HG02642 (cell line): Measurements from ENCODE around the gene IQCB1.
"Not testable (repeated sequence)": the region's sequence is repeated elsewhere in the genome, so short reads cannot be mapped to it uniquely, and the experiment has no call there.

Experiments
- ATAC-seq: cut with Tn5 transposase; IDR thresholded peaks from one replicate; pipeline ENCODE4 v1.9.1; 2021; ENCODE audit warnings: mild to moderate bottlenecking; ENCODE audit not compliant: unreplicated experiment, poor library complexity

The IQCB1 gene

DNA sequence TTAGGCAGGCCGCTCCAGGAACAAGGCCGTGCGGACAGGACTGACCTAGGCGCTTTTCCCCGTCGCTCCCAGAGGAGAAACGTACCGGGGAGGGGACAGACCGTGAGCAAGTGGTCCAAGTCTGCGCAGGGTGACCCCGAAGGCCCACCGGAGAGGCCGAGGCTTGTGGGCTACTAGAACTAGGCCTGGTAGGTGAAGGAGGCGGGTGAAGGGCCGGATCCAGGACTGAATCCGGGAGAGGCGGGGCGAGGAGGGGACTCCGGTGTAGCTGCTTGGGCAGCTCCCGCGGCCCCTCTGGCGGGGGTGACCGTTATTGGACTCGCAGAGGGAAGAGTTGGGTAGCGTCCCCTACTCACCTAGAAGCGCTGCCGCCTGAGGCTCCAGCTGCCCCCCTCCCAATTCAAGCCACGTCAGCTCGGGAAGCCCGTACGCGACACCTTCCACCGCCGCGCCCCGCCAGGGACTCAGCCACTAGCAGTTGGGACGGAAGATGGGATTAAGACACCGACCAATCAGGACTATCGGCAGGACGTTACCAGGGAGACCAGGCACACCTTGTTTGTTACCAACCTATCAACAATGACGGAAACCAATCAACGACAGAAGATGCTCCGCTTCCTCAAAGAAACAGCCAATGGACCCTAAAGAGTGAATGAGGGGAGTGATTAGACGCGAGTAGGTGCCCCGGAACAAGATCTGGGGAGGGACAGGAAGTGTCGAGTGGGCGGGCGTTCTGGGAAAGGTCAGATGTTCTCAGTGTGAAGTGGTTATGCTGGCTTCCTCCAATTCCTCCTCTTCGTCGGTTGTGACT, 85.4 kb downstream of the IQCB1 start, which contains the start of gene GOLGB1:
Gene GOLGB1, minus strand, starts transcription at position 466 of the 811 bp plus-strand sequence. CDS start 18,770 bp downstream, outside the sequence.
- ATAC-seq, result peak; percentile 97

DNA sequence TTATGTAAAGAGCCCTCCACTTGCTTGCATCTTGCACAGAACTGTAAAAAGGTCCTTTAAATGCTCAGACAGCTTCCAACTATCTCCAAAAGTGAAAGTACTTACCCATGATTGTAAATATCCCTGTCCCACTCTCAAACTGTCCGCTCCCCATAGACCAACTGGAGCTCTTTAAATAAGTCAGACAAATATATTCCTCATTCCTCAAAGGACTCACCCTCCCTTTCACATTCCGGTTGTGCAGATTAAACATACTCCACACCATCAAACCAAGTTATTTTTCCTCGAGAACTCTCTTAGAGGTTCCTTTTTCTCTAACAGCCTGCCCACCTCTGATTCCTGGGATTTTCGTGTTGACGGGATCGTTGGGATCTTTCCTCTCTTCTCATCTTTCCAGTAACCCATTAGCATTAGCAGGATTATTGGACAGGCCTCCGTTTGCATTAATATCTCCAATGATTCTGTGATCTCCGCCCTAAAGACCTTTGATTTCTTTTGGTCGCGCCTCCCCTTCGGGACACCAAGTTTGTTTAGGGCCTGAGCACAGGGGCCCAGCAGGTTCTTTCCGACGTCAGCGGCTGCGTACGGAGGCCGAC, 86.1 kb downstream of the IQCB1 start:
- no peak for ATAC-seq

DNA sequence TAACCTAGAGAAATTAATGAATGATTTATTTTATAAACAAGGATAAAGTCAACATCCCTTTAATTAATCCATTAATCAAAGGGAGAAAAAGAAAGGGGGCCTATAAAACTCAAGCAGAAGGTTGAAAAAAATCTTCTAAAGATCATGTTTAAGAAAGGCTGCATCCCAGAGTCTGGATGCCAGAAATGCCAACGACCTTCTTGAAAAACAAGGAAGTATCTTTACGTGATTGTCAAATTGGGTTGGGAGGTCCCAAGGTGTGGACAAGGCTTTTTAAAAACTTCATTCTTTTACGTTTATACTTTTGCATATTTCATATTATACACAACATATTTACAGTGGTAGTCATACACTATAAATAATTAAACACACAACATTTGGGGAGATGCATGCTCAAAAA, 86.9 kb downstream of the IQCB1 start:
- ATAC-seq, result no peak

DNA sequence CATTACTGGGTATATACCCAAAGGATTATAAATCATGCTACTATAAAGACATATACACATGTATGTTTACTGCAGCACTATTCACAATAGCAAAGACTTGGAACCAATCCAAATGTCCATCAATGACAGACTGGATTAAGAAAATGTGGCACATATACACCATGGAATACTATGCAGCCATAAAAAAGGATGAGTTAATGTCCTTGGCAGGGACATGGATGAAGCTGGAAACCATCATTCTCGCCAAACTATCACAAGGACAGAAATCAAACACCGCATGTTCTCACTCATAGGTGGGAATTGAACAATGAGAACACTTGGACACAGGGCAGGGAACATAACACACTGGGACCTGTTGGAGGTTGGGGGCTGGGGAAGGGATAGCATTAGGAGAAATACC, 91.8 kb downstream of the IQCB1 start:
- ATAC-seq, result not testable (repeated sequence)

DNA sequence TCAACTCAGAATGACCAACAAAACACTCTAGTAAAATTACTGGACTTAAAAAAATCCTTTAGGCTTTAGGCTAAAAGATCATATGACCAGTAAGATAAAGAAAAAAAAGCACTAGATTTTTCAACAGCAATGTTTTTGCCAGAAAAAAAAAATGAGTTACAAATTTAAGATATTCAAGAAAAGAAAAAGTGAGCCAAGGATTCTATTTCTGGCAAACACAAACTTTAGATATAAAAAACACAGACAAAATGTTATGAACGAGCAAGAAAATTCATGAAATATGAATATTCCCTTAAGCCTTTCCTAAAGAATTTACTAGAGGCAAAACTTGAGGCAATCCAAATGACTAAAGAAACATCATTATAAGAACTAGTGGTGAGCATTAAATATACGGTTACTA, 94.0 kb downstream of the IQCB1 start:
- no peak for ATAC-seq

DNA sequence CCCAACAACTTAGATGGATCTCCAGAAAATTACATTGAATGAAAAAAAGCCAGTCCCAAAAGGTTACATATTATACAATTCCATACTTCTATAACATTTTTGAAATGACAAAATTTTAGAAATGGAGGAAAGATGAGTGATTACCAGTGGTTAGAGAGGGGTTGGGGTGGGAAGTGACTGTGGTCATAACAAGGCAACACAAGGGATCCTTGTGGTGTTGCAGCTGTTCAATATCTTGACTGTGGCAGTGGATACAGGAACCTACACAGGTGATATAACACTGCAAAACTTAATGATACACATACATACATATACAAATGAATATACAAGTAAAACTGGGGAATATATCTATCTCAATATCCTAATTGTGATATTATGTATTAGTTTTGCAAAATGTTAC, 95.0 kb downstream of the IQCB1 start:
- ATAC-seq, result no peak

DNA sequence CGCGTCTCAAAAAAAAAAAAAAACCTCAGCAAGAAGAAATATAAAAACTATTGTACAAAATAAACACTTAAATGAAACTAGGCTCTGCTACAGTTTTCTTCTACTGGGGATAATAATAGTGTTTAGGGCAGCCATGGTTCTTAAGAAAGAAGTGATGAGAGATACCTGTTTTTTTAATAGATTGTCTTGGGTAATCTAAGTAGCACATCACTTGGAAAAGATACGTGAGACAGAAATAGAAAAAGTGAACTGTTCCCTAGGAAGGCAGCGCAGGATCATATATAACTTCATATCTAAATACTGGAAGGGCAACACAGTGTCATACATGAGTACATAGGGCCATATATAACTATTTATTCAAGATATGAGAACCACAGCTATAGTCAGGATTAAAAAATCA, 97.2 kb downstream of the IQCB1 start:
- ATAC-seq, result no peak

DNA sequence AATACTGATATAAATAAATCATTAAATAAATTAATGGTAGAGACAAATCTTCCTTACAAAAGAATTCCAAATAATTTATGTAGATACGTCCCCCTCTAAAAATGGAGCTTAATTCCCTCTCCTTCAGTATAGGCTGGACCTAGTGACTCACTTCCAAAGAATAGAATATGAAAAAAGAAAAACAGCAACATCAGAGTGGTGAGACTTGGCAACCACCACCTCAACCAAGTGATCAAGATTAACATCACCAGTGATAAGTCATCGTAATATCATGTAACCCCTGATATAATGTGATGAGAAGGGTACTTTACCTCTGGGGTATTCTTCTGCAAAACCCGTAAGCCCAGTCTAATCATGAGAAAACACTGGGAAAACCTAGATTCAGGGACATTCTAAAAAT, 98.7 kb downstream of the IQCB1 start:
- no peak for ATAC-seq

DNA sequence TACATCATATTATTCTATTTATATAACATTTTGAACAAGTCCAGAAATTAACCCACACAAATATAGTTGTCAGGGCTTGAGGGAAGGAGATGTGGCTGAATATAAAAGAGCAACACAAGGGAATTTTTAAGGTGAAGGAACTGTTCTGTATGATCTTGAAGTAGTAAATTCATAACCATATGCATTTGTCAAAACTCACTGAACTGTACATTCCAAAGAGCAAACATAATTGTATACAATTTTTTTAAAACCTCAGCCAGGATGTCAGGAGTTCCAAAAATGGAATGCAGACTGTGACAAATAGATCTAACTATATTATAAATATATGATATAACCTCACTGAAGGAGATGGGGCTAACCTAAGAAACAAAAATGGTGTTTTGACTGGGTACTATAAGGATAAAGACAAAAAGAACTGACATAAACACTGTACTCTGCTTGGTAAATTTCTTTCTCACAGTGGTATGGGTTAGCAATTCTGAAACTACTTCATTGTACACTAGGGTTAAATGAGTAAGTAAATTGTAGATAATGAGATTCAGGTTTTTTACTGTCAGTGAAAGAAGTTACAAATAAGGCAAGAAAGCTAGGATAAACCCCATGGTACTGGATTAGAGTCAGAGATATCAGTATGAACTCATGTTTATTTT, 99.7 kb downstream of the IQCB1 start:
- ATAC-seq, result peak; percentile 90

DNA sequence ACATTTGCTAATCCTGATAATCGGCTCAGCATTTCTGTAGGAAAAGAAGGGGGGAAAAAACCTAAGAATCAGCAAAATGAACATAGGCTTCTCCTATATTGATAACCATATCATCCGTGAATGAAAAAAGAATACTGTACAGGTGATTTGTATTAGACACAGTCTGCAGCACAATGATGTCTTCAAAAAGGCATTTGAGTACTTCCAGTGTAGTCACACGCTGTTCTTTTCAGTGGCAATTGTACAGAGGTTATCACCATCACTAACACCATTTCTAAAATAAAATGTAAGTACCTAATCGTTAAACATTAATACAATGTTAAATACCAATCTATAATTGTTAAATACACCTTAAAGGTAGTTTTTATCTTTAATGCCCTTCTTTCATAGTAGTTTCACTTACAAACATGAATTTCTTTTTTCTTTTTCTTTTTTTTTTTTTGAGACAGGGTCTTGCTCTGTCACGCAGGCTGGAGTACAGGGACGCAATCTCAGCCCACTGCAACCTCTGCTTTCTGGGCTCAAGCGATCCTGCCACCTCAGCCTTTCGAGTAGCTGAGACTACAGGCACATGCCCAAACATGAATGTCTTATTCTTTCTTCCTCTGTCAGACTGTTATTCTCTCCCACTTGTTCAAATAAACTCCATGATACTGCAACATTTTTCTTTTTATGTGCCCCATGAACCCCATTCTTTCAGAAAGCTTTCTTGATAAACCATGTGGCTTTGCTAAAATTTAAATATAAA, 103.7 kb downstream of the IQCB1 start:
- no peak for ATAC-seq

DNA sequence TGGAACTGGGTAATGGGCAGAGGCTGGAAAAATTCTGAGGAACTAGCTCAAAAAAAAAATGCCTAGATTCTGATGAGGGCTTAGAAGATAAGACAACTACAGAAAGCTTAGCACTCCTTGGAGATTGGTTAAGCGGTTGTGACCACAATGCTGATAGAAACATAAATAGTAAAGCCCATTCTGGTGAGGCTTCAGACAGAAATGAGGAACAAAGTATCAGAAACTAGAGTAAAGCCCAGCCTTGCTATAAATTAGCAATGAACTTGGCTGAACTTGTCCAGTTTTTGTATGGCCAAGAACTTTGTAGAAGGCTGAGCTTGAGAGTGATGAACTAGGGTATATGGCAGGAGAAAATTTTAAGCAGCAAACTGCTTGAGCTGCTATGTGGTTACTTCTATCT, 110.7 kb downstream of the IQCB1 start:
- ATAC-seq, result peak; percentile 88

DNA sequence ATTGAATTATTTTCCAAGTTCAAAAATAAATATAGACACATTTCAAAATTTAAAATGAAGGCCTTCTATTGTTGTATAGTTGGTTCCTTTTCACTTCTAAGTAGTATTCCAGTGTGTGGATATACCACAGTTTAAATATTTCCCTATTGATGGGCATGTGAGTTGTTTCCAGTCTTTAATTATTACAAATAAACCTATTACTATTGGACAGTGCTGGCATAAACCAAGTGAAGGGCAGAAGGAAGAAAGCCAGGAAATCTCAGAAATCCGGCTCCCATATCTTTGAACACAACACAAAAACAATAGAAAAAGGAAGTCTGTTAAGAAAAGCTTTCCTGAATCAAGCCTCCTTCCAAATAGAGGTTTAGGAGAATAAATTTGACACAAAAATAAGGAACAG, 111.4 kb downstream of the IQCB1 start:
- ATAC-seq, result no peak

DNA sequence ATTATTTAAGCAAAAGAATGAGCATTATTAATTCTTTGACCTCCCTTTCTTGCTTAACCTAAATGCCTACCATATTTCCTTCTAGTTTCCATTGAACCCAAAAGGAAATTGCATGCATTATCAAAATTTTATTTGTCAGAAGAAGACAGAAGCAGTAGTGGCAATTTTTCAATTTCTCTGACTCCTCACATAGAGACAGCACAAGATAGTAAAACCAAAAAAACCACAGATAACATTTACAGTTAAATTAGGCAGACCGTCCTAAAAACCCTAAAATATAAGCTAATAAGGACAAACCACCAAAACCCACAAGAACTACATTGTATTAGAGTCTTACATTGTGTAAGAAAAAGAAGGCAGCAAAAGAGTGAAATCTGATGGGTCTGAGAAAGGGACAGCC, 112.4 kb downstream of the IQCB1 start:
- ATAC-seq, result no peak

DNA sequence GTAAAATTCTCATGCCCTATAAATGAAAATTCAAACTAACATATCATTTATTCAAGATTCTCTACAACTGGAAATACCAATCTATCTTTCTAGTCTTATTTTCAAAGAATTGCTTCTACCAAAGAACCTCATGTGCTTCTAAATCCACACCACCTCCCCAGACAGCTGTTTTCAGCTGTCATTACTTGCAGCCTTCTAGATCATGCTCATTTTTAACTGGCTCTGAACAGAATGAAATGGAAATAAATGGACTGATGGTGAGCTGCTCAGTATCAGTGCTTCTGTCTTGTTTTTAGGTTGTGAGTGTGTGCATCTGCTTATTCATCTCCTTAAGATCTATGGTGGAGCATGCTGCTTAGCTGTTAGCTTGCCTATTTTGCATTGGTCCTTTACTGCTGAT, 114.7 kb downstream of the IQCB1 start:
- ATAC-seq, result no peak
